Karpas-422 (cell line): ENCODE data around the gene ZNF287. TPM values are rescaled to one million over a fixed set of nuclear protein-coding genes. Genes with fewer than 3 reads are reported as not detected.

Source experiments
- DNase-seq: peaks from one replicate; pipeline ENCODE4 v3.0.0-alpha.2; 2015
- H2AFZ ChIP-seq: fragments of 200-600 bp; sonication (generic); 2 replicates; pipeline ENCODE4 v1.6.1; 2014; ENCODE audit warnings: antibody characterized with exemption, low read length, mixed read lengths
- H3K27ac ChIP-seq: fragments of 200-600 bp; sonication (generic); 2 replicates; pipeline ENCODE4 v1.5.1; 2014; ENCODE audit warnings: mild to moderate bottlenecking, low read length, moderate library complexity
- H3K27me3 ChIP-seq: fragments of 200-600 bp; sonication (generic); 2 replicates; pipeline ENCODE4 v1.6.1; 2014; ENCODE audit warnings: low read length, mixed read lengths
- H3K36me3 ChIP-seq: fragments of 200-600 bp; sonication (generic); 2 replicates; pipeline ENCODE4 v1.6.1; 2014; ENCODE audit warnings: low read length, mixed read lengths; ENCODE audit not compliant: insufficient read depth
- H3K4me1 ChIP-seq: fragments of 200-600 bp; sonication (generic); 2 replicates; pipeline ENCODE4 v1.6.1; 2014; ENCODE audit warnings: mild to moderate bottlenecking, low read length, mixed read lengths
- H3K4me2 ChIP-seq: fragments of 200-600 bp; sonication (generic); 2 replicates; pipeline ENCODE4 v1.6.1; 2014; ENCODE audit warnings: low read length, low read depth, mild to moderate bottlenecking; ENCODE audit not compliant: poor library complexity, severe bottlenecking
- H3K4me3 ChIP-seq: fragments of 200-600 bp; sonication (generic); 2 replicates; pipeline ENCODE4 v1.5.1; 2014; ENCODE audit warnings: mild to moderate bottlenecking, antibody characterized with exemption, low read length, mixed read lengths
- H3K79me2 ChIP-seq: fragments of 200-600 bp; sonication (generic); 2 replicates; pipeline ENCODE4 v1.6.1; 2014; ENCODE audit warnings: mild to moderate bottlenecking, low read length, mixed read lengths
- H3K9ac ChIP-seq: fragments of 200-600 bp; sonication (generic); 2 replicates; pipeline ENCODE4 v1.6.0; 2014; ENCODE audit warnings: low read length
- H3K9me2 ChIP-seq: fragments of 200-600 bp; sonication (generic), shearing (Covaris generic); replicated peaks from 2 replicates; pipeline ENCODE4 v1.6.0; 2014; ENCODE audit warnings: mild to moderate bottlenecking, low read length, moderate library complexity; ENCODE audit not compliant: insufficient read depth
- H3K9me3 ChIP-seq: fragments of 300-700, 200-600 bp; sonication (generic); 2 replicates; pipeline ENCODE4 v1.6.1; 2014; ENCODE audit warnings: low read length, mixed read lengths
- H4K20me1 ChIP-seq: fragments of 200-600 bp; sonication (generic); 2 replicates; pipeline ENCODE4 v1.6.1; 2014; ENCODE audit warnings: mild to moderate bottlenecking, antibody characterized with exemption, low read length, low read depth; ENCODE audit not compliant: insufficient read depth
- total RNA-seq: library from RNA; depleted of rRNA; stranded (reverse); fragments of >200 nt; shearing (Covaris generic); gene quantifications from 2 replicates; pipeline ENCODE4 v1.2.3, GENCODE V29; 2014; ENCODE audit warnings: low replicate concordance; rRNA removed

The ZNF287 gene
- total RNA-seq, 1 experiment from 2014 or later, result 0.41 TPM

GRCh38 chr17:16512011-16512410 lies 57.0 kb downstream of the ZNF287 start:
- H3K4me1 ChIP-seq, result no peaks in the 10 kb centered on the region; the same call in 1 of the 2 replicates

GRCh38 chr17:16511593-16511992 lies 57.4 kb downstream of the ZNF287 start:
- Histone ChIP-seq H4K20me1 (no peaks in the 10 kb centered on the region), H3K79me2 (no peaks in the 10 kb centered on the region), H3K27ac (no peak overlapping the region), H3K9me2 (no peaks in the 10 kb centered on the region), H2AFZ (no peak overlapping the region), H3K36me3 (no peaks in the 10 kb centered on the region), H3K9ac (no peak overlapping the region), H3K4me3 (no peak overlapping the region), H3K27me3 (no peaks in the 10 kb centered on the region), H3K4me1 (no peaks in the 10 kb centered on the region; the same call in 1 of the 2 replicates), H3K4me2 (no peak overlapping the region), H3K9me3 (no peaks in the 10 kb centered on the region)
- DNase-seq, result no peak

More at GRCh38 chr17:16512011-16512410, 57.0 kb downstream of the ZNF287 start:
- H3K9me3 ChIP-seq, result no peaks in the 10 kb centered on the region
- no peak overlapping the region for H2AFZ ChIP-seq
- no peak overlapping the region for H3K4me3 ChIP-seq
- H3K36me3 ChIP-seq, result no peaks in the 10 kb centered on the region
- H3K4me2 ChIP-seq, result no peak overlapping the region
- H3K9ac ChIP-seq, result no peak overlapping the region
- no peaks in the 10 kb centered on the region for H3K27me3 ChIP-seq
- H4K20me1 ChIP-seq, result no peaks in the 10 kb centered on the region
- no peak overlapping the region for H3K27ac ChIP-seq
- no peaks in the 10 kb centered on the region for H3K79me2 ChIP-seq
- H3K9me2 ChIP-seq, result no peaks in the 10 kb centered on the region
- DNase-seq, result no peak

- Histone ChIP-seq H4K20me1 (no peaks in the 10 kb centered on the region), H3K36me3 (no peaks in the 10 kb centered on the region), H3K27me3 (no peaks in the 10 kb centered on the region), H3K9me2 (no peaks in the 10 kb centered on the region), H3K9me3 (no peaks in the 10 kb centered on the region), H3K27ac (no peak overlapping the region), H2AFZ (no peak overlapping the region), H3K4me3 (no peak overlapping the region), H3K4me2 (no peak overlapping the region), H3K4me1 (peaks cover 7% of the 10 kb centered on the region), H3K9ac (no peak overlapping the region), H3K79me2 (no peaks in the 10 kb centered on the region)
- DNase-seq, result no peak
Measured at GRCh38 chr17:16507918-16508533, 61.0 kb downstream of the ZNF287 start.

DNA sequence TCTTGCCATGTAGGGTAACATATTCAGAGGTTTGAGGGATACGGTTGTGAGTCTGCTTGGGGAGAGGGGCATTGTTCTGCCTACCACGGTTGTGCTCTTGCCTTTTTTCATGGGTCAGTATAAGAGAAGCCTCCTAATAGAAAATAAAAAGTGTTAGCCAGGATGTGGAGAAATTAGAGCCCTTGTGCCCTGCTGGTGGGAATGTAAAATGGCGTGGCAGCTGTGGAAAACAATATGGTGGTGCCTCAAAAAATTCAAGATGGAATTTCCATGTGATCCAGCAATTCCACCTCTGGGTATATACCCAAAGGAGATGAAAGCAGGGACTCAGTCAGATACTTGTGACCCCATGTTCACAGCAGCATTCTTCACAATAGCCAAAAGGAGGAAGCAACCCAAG lies 62.8 kb downstream of the ZNF287 start:
- Histone ChIP-seq H3K9me3 (no peaks in the 10 kb centered on the region), H4K20me1 (no peaks in the 10 kb centered on the region), H3K4me1 (peaks cover 7% of the 10 kb centered on the region), H3K27ac (no peak overlapping the region), H3K79me2 (no peaks in the 10 kb centered on the region), H2AFZ (no peak overlapping the region), H3K9ac (no peak overlapping the region), H3K4me3 (no peak overlapping the region), H3K4me2 (no peak overlapping the region), H3K27me3 (no peaks in the 10 kb centered on the region), H3K36me3 (no peaks in the 10 kb centered on the region), H3K9me2 (no peaks in the 10 kb centered on the region)
- no peak for DNase-seq

DNA sequence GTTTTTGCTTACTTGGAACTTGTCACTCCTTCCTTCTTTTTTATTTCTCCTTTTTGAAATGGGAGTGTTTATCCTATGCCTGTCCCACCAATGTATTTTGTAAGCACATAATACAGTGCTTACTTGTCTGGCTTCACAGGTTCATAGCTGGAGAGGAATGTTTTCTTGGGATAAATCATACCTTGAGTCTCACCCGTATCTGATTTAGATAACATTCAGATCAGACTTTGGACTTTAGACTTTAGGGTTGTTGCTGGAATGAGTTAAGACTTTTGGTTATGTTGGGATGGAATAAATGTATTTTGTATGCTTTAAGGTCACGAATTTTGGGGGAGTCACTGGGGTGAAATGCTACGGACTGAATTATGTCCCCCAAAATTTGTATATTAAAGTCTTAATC lies 64.0 kb downstream of the ZNF287 start:
- H3K9me2 ChIP-seq, result no peaks in the 10 kb centered on the region
- H3K4me3 ChIP-seq, result no peak overlapping the region
- H3K27me3 ChIP-seq, result no peaks in the 10 kb centered on the region
- no peak for DNase-seq
- H3K4me1 ChIP-seq, result peaks cover 7% of the 10 kb centered on the region
- H3K9ac ChIP-seq, result no peak overlapping the region
- no peak overlapping the region for H3K27ac ChIP-seq
- H3K36me3 ChIP-seq, result no peaks in the 10 kb centered on the region
- H4K20me1 ChIP-seq, result no peaks in the 10 kb centered on the region
- no peak overlapping the region for H2AFZ ChIP-seq
- no peaks in the 10 kb centered on the region for H3K9me3 ChIP-seq
- no peaks in the 10 kb centered on the region for H3K79me2 ChIP-seq
- H3K4me2 ChIP-seq, result no peak overlapping the region

Other genes starting within 250 kb of the ZNF287 start
- gene CENPV, start 215.7 kb downstream of the ZNF287 start, total RNA-seq, result 25.6 and 69.7 TPM in 2 replicates
- gene UBB, start 188.1 kb downstream of the ZNF287 start, total RNA-seq, result 1,060 and 1,155 TPM in 2 replicates
- 14.2 and 30.1 TPM in 2 replicates for gene TRPV2, start 153.6 kb downstream of the ZNF287 start, total RNA-seq
- 2.4 and 5.2 TPM in 2 replicates for gene LRRC75A, start 77.0 kb downstream of the ZNF287 start, total RNA-seq
- gene ZNF624, start 84.6 kb upstream of the ZNF287 start, total RNA-seq, result 3.8 and 4.8 TPM in 2 replicates
- not detected in 2 replicates for gene CCDC144A, start 121.0 kb upstream of the ZNF287 start, total RNA-seq